22Rv1 (cell line): ENCODE results near the gene CFAP54.

Experiments used
- ZFX ChIP-seq: fragments of 450-650 bp; IDR thresholded peaks from 2 replicates; pipeline ENCODE4 v1.6.1; 2017; ENCODE audit warnings: antibody characterized with exemption, borderline replicate concordance
- TF ChIP-seq, protein P1 (sequence below): fragments of 450-650 bp; IDR thresholded peaks from 2 replicates; pipeline ENCODE4 v1.5.1; 2017; ENCODE audit warnings: mild to moderate bottlenecking

DNA sequence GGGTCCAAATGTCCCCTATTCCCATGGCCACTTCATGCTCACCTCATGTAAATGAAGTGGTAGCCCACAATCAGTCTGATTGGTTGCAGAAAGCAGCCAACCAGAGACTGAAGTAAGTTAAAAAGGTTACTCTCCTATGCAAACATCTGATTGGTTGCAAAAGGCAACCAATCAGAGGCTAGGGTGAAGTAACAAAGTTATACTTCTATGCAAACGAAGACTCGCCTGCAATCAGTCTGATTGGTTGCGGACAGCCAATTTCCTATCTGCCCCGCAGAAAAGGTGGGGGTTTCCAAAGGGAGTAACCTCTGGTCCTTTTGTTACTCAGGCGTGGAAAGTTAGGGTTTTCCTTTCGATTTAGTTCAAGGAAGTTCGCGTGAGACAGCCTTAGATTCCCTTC is 209.6 kb downstream of the CFAP54 start:
- TF ChIP-seq, protein P1, sequence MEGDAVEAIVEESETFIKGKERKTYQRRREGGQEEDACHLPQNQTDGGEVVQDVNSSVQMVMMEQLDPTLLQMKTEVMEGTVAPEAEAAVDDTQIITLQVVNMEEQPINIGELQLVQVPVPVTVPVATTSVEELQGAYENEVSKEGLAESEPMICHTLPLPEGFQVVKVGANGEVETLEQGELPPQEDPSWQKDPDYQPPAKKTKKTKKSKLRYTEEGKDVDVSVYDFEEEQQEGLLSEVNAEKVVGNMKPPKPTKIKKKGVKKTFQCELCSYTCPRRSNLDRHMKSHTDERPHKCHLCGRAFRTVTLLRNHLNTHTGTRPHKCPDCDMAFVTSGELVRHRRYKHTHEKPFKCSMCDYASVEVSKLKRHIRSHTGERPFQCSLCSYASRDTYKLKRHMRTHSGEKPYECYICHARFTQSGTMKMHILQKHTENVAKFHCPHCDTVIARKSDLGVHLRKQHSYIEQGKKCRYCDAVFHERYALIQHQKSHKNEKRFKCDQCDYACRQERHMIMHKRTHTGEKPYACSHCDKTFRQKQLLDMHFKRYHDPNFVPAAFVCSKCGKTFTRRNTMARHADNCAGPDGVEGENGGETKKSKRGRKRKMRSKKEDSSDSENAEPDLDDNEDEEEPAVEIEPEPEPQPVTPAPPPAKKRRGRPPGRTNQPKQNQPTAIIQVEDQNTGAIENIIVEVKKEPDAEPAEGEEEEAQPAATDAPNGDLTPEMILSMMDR = no peak; the same call in 1 of the 2 replicates
- TF ChIP-seq ZFX = no peak
